Right renal cortex interstitium (tissue), 3 donors: ENCODE results near the gene TP53AIP1. TPM values are rescaled to one million over a fixed set of nuclear protein-coding genes. Genes with fewer than 3 reads are reported as not detected.
"Not testable (repeated sequence)": the region's sequence is repeated elsewhere in the genome, so short reads cannot be mapped to it uniquely, and the experiment has no call there.

ENCODE experiments used
- DNase-seq, 3 donors: peaks; one replicate each; pipeline ENCODE4 v3.0.0-alpha.2; 2013; ENCODE audit warnings: low read depth in 3 of 3, low spot score in 2 of 3
- polyA plus RNA-seq, 3 donors: library from polyadenylated mRNA; unstranded; fragments of 120-200 nt; gene quantifications; one replicate each; pipeline ENCODE4 v1.2.1, GENCODE V29; 2013; ENCODE audit not compliant: insufficient read length in 3 of 3

TP53AIP1 gene
- polyA plus RNA-seq, 3 donors = 0.76 to 1.0 (median 0.89) TPM

GRCh38 chr11:128926437-128927107 is 16.1 kb downstream of the TP53AIP1 start:
- no peak for DNase-seq

GRCh38 chr11:128926000-128926399 is 16.7 kb downstream of the TP53AIP1 start:
- DNase-seq = no peak

GRCh38 chr11:128925250-128925600 is 17.4 kb downstream of the TP53AIP1 start:
- no peak for DNase-seq

GRCh38 chr11:128924510-128925249 is 18.0 kb downstream of the TP53AIP1 start:
- no peak for DNase-seq

- DNase-seq = no peak
These were observed 18.6 kb downstream of the TP53AIP1 start for GRCh38 chr11:128924104-128924503.

GRCh38 chr11:128921793-128922192 is 20.9 kb downstream of the TP53AIP1 start:
- no peak for DNase-seq

GRCh38 chr11:128920666-128921065 is 22.0 kb downstream of the TP53AIP1 start:
- no peak for DNase-seq

GRCh38 chr11:128919635-128920034 is 23.0 kb downstream of the TP53AIP1 start:
- not testable (repeated sequence) for DNase-seq

- DNase-seq = no peak
These were observed 23.5 kb downstream of the TP53AIP1 start for GRCh38 chr11:128919216-128919615.

GRCh38 chr11:128917144-128917724 is 25.4 kb downstream of the TP53AIP1 start:
- no peak for DNase-seq

- DNase-seq = no peak
These were observed 26.0 kb downstream of the TP53AIP1 start for GRCh38 chr11:128916681-128917080.

GRCh38 chr11:128916037-128916572 is 26.6 kb downstream of the TP53AIP1 start:
- DNase-seq = no peak

- DNase-seq = no peak
These were observed 27.5 kb downstream of the TP53AIP1 start for GRCh38 chr11:128915149-128915521.

- no peak for DNase-seq
These were observed 28.2 kb downstream of the TP53AIP1 start for GRCh38 chr11:128914216-128915148.

- no peak for DNase-seq
These were observed 28.9 kb downstream of the TP53AIP1 start for GRCh38 chr11:128913806-128914205.

GRCh38 chr11:128911701-128912100 is 31.0 kb downstream of the TP53AIP1 start:
- no peak for DNase-seq

GRCh38 chr11:128911239-128911638 is 31.4 kb downstream of the TP53AIP1 start:
- DNase-seq = no peak

- no peak for DNase-seq
These were observed 32.1 kb downstream of the TP53AIP1 start for GRCh38 chr11:128910576-128910975.

- no peak for DNase-seq
These were observed 33.1 kb downstream of the TP53AIP1 start for GRCh38 chr11:128909438-128910125.
